Measurements from ENCODE around the gene ANXA11. TPM values are rescaled to one million over a fixed set of nuclear protein-coding genes. Genes with fewer than 3 reads are reported as not detected.
"Not testable (repeated sequence)": the region's sequence is repeated elsewhere in the genome, so short reads cannot be mapped to it uniquely, and the experiment has no call there.

ANXA11 gene
- 169 TPM for polyA plus RNA-seq (2012; ENCODE audit: insufficient read depth, insufficient read length)

DNA sequence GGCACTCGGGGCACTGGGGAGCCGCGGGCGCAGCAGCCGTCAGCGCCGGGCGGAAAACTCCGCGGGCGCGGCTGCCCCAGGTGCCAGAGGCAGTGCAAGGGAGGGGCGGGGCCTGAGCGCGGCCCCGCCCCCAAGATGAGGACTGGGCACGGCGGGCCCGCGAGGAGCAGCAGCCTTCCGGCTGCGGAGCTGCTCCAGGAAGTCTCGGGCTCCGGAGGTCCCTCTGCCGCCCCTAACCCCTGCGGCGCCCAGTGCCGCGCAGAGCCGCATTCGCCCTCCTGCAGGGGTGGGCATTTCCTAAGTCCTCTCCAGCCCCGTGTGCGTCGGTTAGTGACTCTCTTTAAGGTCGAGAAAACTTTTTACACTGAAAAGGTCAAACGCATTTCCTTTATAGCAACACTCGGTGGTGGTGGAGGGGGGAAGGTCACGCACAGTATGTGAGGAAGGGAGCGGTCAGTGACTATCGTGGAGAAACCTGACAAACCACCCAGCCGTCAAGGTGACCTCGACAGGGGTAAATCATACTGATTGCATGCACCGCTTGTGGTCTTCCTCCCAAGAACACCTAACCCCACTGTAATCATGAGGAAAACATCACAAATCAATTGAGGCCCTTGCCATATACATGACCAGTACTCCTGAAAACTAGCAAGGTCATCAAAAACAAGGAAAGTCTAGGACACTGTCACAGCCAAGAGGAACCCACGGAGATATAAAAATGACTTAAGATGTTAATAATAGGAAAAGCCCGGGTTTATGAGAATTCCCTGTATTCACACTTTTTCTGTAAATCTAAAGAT, at the start of gene ANXA11:
ANXA11 (minus strand) TSS at position 61 of the 800 bp plus-strand sequence. CDS start 32,676 bp downstream, outside the sequence.
- peak; percentile 76 for DNase-seq (ENCODE audit: low read depth, low spot score)
- peak within 1 kb of the TSS; percentile 67 for H3K4me3 ChIP-seq (ENCODE audit: low read length)

DNA sequence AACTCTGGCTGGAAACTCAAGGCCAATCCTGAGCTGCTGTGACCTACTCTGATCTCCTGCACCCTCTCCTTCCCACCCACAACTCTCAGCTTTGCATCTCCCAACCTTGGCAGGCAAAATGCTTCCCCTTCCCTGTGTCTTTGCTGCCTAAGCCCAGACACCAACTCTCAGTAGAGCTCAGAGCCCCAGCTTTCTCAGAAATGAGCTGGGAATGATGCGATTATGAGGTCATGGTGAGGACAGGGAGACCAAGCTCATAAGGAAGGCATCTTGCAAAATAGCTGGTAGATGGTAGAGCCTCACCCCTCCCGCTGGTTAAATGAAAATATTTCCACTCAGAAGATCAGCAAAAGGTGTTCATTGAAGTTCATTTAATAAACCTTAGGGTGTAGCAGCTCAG, 49.4 kb upstream of the ANXA11 start:
- H3K4me3 ChIP-seq (ENCODE audit: low read length); DNase-seq (ENCODE audit: low read depth, low spot score): not testable (repeated sequence)

DNA sequence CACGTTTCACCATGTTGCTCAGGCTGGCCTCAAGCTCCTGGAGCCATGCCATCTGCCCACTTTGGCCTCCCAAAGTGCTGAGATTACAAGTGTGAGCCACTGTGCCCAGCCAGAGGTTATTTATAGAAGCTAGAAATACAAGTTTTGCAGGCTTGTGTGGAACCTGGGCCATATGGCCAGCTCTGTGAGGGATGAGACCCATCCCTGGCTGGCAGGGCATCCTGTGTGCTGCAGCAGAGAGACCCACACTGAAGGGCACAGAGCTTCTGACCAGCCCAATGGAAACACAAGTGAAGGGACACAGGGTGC, 48.6 kb upstream of the ANXA11 start:
- not testable (repeated sequence) for DNase-seq (ENCODE audit: low read depth, low spot score); H3K4me3 ChIP-seq (ENCODE audit: low read length)

DNA sequence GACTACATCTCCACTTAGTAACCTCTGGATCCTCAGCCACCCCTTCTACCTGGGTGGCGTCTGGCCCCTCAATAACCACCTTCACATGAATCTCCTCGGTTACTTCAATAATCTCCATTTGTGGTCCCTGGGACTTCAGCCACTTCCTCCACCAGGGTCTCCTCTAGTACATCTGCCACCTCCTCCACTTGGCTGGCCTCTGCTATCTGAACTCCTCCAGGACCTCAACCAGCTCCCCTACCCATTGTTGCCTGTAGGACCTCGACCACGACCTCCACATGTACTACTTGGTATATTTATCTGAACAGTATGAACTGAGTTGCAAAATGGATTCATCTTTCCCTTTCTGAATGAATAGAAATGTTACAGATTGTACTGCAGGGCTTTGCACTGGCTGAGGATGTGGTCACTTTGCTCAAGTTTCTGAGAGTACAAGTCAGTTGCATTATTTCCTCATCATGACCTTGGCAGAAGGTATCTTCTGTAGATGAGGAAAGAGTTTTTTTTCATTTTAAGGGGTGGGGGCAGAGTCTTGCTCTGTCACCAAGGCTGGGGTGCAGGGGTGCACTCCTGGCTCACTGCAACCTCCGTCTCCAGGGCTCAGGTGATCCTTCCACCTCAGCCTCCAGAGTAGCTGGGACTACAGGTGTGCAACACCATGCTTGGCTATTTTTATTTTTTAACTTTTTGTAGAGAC, 48.1 kb upstream of the ANXA11 start:
- H3K4me3 ChIP-seq (ENCODE audit: low read length), result no peak overlapping the region
- no peak for DNase-seq (ENCODE audit: low read depth, low spot score)

DNA sequence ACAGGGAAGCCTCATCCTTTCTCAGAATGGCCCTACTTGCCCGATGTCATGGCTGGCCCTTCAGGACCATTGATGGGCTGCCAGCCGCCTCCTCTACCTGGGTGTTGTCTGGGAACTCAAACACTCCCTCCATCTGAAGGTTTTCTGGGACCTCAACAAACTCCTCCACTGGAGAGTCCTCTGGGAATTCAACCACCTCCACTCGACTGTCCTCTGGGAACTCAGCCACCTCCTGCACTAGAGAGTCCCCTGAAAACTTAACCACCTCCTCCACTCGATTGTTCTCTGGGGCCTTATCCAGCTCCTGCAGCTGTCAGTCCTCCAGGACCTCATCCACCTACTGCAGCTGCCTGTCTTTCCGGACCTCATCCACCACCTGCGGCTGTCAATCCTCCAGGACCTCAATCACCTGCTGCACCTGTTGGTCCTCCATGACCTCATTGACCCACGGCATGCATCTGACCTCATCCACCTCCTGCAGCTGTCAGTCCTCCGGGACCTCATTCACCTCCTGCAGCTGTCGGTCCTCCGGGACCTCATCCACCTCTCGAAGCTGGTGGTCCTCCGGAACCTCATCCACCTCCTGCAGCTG, 47.1 kb upstream of the ANXA11 start:
- DNase-seq (ENCODE audit: low read depth, low spot score), result no peak
- H3K4me3 ChIP-seq (ENCODE audit: low read length), result no peak overlapping the region

DNA sequence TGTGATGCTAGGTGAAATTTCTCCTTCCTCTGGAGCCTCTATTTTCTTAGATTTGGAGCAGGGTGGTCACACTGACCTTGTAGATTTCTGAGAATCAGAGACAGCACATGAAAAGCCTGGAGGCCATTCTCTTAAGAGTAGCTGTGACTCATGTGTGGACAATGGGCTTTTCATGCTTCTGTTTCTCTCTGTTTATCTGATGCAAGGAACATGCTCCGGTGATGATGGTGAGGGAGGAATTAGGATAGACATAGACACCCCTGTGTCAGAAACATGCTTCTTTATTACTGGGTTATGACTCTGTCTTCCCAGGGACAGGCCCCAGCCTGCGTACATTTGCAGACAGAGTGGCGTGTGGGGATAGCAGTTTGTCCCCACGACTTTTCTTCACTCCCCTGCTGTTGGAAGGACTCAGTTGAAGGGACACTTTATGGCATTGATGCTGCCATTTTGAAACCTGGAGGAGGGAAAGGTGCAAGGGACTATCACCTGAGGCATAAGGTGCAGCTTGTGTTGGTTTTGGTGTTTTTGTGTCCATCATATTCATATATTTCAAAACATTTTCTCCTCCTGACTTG, 46.5 kb upstream of the ANXA11 start:
- not testable (repeated sequence) for H3K4me3 ChIP-seq (ENCODE audit: low read length); DNase-seq (ENCODE audit: low read depth, low spot score)

DNA sequence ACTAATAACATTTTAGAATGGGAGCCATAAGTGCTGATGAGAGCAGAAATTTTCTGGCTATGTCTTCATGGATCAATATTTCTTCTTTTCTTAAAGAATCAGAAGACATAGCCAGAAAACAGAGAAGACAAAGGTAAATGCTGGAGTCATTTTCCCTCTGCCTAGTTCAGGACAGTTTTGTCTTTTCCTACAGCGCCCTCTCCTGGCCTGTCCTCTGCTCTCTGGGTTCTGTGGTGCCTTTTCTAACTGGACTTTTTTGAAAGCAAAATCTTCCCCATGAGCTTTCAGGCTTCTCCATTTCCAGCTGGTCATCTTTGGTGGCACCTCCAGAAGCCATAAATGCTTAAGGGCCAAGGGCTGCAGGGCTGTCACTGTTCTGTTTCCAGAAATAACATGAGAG, 45.1 kb upstream of the ANXA11 start:
- H3K4me3 ChIP-seq (ENCODE audit: low read length), result not testable (repeated sequence)

DNA sequence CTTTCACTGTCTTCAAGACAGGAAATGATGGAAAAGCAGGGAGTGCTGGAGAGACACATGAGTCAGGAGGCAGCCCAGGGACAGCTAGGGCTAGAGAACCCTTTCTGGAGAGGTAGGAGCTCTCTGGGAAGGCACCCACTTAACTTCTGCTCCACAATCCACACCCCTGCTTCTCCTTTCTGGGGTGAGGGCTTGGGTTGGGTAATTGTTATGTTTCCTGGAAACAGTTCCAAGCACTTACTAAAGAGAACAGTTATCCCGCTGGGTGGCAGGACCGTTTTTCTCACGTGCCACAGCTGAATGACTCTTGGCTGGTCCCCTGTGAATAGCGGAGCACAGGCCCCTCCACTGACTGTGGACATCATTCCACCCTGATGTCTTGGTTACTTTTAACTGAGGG, 44.6 kb upstream of the ANXA11 start:
- not testable (repeated sequence) for DNase-seq (ENCODE audit: low read depth, low spot score)

More for the DNA sequence above, 45.1 kb upstream of the ANXA11 start:
- not testable (repeated sequence) for DNase-seq (ENCODE audit: low read depth, low spot score)

DNA sequence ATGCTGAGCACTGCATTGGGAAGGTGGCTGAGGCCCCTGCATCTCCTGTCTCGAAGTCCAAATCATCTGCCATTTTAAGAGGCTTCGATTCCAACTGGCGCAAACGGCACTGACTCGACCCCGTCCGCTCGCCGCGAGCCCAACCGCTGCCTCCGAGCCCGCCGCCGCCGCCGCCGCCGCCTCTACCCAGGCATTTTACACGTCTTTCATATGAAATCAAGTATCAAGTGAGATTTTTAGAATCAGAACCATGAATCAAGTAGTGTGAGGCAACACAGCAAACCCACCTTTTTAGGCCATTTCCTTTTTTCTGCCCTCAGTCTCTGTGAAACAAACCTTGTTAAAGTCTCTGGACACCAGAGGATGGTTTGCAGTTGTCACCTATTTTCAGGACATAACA, 42.3 kb upstream of the ANXA11 start:
- not testable (repeated sequence) for H3K4me3 ChIP-seq (ENCODE audit: low read length); DNase-seq (ENCODE audit: low read depth, low spot score)

More for the DNA sequence above, 44.6 kb upstream of the ANXA11 start:
- H3K4me3 ChIP-seq (ENCODE audit: low read length), result not testable (repeated sequence)

DNA sequence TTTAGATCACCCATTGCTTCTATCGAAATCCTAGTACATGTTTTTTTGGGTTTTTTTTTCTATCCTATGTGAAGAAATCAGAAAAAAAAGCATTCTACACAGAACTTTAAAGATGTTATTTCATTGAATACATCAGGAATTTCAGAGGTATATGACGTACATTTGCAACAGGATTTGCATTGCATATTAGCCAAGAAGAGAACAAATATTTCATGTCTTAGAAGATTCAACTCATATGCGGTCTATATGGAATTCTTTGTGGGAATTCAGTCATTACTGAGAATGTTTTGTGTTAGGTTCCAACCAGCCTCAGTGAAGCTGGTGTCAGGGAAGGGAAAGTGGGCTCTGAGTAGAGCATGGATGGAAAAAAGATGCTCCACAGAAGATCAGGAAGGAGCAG, 39.0 kb upstream of the ANXA11 start:
- not testable (repeated sequence) for DNase-seq (ENCODE audit: low read depth, low spot score); H3K4me3 ChIP-seq (ENCODE audit: low read length)

DNA sequence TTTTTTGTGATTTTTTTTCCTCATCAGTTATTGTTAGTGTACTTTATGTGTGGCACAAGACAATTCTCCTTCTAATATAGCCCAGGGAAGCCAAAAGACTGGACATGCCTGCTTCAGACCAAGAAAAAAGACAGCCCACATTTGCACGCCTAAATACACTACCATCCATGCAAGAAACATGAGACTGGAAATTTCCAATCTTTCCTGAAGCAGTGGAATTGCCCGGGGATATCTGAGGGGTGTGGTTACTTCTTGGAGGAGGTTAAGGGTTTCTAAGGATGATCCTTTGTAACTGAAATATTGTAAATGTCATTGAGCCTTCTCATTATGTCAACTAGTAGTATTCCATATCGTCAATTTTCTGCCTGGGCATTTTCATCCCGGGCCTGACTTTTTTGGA, 37.0 kb upstream of the ANXA11 start:
- not testable (repeated sequence) for DNase-seq (ENCODE audit: low read depth, low spot score); H3K4me3 ChIP-seq (ENCODE audit: low read length)

DNA sequence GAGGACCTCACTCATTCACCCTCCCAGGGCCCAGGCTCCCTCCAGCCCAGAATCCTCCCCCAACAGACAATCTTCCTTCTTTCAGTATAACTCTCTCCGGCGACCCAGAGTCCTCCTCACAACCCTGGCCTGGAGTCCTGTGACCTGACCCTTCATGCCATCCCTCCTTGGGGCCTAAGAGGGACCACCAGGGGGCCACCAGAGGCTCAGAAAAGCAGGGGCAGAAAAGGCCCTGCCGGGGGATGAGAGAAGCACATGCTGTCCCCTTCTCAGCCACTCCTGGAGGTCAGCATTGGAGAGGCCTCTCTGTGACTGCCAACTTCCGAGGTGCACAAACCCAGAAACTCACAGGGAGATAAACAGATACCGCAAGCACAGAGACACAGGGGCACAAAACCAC, 31.1 kb upstream of the ANXA11 start:
- not testable (repeated sequence) for H3K4me3 ChIP-seq (ENCODE audit: low read length); DNase-seq (ENCODE audit: low read depth, low spot score)

DNA sequence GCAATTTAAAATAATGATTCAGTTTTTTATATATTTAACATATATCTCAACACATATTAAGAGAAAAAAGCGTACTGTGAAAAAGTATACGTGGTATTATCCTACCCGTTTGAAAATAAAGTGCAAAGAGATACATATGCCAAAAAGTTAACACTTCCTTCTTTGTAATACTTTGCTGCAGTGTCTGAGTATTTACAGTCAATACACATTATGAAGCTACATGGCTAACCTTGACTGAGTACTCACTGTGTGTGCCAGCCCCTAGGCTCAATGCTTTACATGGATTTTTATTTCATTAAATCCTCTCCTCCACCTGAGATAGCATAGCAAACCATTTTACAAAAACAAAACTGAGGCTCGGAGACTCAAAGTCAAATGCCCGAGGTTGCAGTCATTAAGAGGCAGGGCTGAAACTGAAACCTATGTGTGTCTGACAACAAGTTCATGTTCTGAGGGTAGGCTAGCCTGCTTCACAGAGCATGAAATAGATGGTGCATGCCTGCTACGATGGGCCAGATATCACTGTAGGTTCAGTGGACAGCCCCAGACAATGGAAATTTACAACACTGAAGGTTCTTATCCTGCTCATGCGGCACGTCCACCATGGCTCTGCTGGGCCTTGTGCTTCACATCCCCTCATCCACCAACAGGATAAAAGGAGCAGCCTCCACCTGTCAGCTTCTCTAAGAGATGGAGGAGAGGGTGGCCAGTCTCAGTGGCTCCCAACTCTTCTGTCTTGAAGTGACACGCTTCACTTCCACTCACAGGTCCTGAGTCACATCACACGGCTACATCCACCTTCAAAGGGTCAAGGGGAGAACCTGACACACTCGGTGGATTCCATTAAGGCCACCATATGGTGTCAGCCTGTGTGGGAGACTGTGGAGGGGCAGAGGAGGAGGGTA, 29.2 kb upstream of the ANXA11 start:
- not testable (repeated sequence) for DNase-seq (ENCODE audit: low read depth, low spot score); H3K4me3 ChIP-seq (ENCODE audit: low read length)

DNA sequence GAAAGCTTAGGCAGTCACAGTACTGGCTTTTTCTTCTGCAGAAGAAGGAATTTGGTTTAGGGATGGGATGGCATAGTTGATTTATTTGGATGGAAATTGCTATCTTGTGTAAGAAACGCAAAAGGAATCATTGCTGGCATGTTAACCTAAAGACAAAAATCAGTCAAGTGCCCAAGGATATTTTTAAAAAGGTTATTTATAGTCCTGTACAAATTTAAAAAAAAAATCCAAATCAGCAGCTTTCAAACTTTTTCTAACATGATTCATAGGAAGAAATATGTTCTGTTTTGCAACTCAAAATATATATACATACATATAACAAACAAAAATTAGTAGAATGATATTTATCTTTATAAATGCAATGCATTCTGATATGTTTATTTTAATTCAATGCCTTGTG, 28.5 kb upstream of the ANXA11 start:
- DNase-seq (ENCODE audit: low read depth, low spot score); H3K4me3 ChIP-seq (ENCODE audit: low read length): not testable (repeated sequence)

DNA sequence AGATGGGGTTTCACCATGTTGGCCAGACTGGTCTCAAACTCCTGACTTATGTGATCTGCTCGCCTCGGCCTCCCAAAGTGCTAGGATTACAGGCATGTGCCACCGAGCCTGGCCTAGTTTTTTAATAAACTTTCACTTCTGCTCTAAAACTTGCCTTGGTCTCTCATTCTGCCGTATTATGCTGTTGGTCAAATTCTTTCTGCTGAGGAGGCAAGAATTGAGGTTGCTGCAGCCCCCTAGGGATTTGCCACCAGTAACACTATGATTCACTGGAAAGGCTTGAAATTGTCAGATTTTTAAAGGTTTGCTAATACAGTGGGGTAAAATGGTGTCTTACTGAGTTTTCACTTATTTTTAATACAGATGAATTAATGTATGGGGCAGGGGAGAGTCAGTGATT, 21.4 kb upstream of the ANXA11 start:
- H3K4me3 ChIP-seq (ENCODE audit: low read length); DNase-seq (ENCODE audit: low read depth, low spot score): not testable (repeated sequence)

DNA sequence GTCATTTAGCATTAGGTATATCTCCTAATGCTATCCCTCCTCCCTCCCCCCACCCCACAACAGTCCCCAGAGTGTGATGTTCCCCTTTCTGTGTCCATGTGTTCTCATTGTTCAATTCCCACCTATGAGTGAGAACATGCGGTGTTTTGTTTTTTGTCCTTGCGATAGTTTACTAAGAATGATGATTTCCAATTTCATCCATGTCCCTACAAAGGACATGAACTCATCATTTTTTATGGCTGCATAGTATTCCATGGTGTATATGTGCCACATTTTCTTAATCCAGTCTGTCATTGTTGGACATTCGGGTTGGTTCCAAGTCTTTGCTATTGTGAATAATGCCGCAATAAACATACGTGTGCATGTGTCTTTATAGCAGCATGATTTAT, 17.7 kb upstream of the ANXA11 start:
- not testable (repeated sequence) for H3K4me3 ChIP-seq (ENCODE audit: low read length); DNase-seq (ENCODE audit: low read depth, low spot score)

DNA sequence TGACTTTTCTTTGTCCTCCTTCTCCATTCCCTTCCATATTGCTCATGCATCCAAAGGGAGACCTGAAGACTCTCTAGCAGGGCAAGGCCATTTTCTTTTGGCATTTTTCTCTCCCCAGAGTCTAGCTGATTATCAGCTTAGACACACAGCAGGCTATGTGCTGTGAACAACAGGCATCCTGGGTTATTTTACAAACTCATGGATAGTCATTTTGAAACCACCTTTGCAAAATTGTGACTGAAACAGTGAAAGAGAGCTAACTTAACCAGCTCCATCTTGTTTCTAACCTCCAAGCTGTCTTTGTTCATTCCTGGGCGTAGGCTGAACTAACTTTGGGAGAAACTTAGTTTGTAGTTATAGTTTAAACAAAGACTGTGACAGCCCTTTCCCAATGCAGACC, 13.5 kb upstream of the ANXA11 start:
- H3K4me3 ChIP-seq (ENCODE audit: low read length); DNase-seq (ENCODE audit: low read depth, low spot score): not testable (repeated sequence)

DNA sequence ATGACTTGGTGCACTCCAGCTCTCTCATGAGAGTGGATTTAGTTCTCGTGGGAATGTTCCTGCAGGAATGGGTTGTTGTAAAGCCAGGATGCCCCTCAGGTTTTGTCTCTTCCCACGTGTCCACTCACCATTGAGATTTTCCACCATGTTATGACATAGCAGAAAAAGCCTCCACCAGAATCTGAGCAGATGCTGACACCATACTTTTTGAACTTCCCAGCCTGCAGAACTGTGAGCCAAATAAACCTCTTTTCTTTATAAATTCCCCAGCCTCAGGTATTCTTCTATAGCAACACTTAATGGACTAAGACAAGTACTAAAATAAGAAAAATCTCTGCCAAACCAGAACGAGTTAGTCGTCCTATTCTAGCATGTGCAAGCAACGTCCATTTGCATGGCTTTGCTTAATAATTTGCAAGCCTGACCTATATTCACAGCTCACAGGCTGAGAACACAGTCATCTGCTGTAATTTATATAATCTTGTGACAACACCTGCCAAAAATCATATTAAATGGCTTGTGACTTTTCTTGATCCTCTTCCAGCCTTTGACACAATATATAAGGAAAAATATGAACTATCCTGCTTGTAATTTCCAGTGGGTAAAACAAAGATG, 9.1 kb upstream of the ANXA11 start:
- H3K4me3 ChIP-seq (ENCODE audit: low read length); DNase-seq (ENCODE audit: low read depth, low spot score): not testable (repeated sequence)

All from Jurkat, Clone E6-1 (cell line).